Measurements from ENCODE around the gene METTL14. TPM values are rescaled to one million over a fixed set of nuclear protein-coding genes. Genes with fewer than 3 reads are reported as not detected.

The METTL14 gene
- polyA plus RNA-seq, 1 donor (not counting 4 experiments of a cell fraction or from before 2014, with no cell fraction given), result 25.8 TPM

DNA sequence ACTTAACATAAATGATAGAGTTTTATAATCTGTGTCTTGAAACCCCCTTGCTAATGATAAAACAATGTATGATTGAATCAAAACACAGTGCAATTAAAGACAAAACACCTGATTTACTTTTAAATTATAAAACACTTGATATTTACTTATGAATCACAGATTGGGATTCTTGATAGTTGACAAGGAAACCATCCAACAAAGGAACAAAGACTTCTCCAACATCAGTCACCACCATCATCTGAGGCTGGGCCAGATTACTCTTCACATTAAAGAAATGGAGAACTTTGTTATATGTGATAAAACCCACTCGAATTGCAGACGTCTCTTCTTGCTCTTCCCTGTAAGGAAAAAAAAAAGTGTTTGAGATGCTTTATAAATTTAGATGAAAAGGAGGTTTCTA lies 67.4 kb downstream of the METTL14 start:
- TF ChIP-seq, protein P1, sequence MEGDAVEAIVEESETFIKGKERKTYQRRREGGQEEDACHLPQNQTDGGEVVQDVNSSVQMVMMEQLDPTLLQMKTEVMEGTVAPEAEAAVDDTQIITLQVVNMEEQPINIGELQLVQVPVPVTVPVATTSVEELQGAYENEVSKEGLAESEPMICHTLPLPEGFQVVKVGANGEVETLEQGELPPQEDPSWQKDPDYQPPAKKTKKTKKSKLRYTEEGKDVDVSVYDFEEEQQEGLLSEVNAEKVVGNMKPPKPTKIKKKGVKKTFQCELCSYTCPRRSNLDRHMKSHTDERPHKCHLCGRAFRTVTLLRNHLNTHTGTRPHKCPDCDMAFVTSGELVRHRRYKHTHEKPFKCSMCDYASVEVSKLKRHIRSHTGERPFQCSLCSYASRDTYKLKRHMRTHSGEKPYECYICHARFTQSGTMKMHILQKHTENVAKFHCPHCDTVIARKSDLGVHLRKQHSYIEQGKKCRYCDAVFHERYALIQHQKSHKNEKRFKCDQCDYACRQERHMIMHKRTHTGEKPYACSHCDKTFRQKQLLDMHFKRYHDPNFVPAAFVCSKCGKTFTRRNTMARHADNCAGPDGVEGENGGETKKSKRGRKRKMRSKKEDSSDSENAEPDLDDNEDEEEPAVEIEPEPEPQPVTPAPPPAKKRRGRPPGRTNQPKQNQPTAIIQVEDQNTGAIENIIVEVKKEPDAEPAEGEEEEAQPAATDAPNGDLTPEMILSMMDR (optimal IDR thresholded peaks at IDR 0.05 in 1 of 3, IDR thresholded peaks at IDR 0.05 in 1 of 3, conservative IDR thresholded peaks at IDR 0.05 in 1 of 3; ENCODE audit: extremely low read depth in 1 of 3, insufficient read depth in 2 of 3, low read length in 3 of 3), result no peak
- TF ChIP-seq EZH2 (IDR thresholded peaks at IDR 0.05; ENCODE audit: low read length), result no peak
- H3K9me1 ChIP-seq (ENCODE audit: control insufficient read depth, extremely low read depth, insufficient read depth, low read length), result no peaks in the 10 kb centered on the region
- no peak overlapping the region for H3K4me3 ChIP-seq (ENCODE audit: control insufficient read depth in 2 of 3, extremely low read depth in 1 of 3, insufficient read depth in 2 of 3, low read depth in 1 of 3, low read length in 3 of 3)
- no peaks in the 10 kb centered on the region for H3K79me2 ChIP-seq (ENCODE audit: control insufficient read depth, insufficient read depth, low read length)
- H3K27ac ChIP-seq (ENCODE audit: control insufficient read depth, insufficient read depth, low read length), result no peak overlapping the region
- no peak for FAIRE-seq
- dilution Hi-C loops (cut with MboI; ENCODE audit: extremely low pct_ligation_motif_present, low sequenced_read_pairs), result no loop called here
- no peaks in the 10 kb centered on the region for H3K9me3 ChIP-seq (ENCODE audit: control insufficient read depth, low read depth, low read length)
- no peak overlapping the region for H3K9ac ChIP-seq (ENCODE audit: control insufficient read depth, extremely low read depth, insufficient read depth, low read length)
- no peak overlapping the region for H3K4me2 ChIP-seq (ENCODE audit: control insufficient read depth, extremely low read depth, insufficient read depth, low read depth, low read length)
- H3K27me3 ChIP-seq (ENCODE audit: control insufficient read depth, extremely low read depth, insufficient read depth, low read length), result no peaks in the 10 kb centered on the region
- peaks cover 5 to 21% of the 10 kb centered on the region in 2 experiments for H3K36me3 ChIP-seq (ENCODE audit: control insufficient read depth in 2 of 2, extremely low read depth in 1 of 2, insufficient read depth in 2 of 2, low read length in 2 of 2)
- no peaks in the 10 kb centered on the region for H4K20me1 ChIP-seq (ENCODE audit: control insufficient read depth, extremely low read depth, insufficient read depth, low read length)
- H3K4me1 ChIP-seq (ENCODE audit: control insufficient read depth, extremely low read depth, insufficient read depth, low read length), result no peaks in the 10 kb centered on the region
- no peak overlapping the region for H2AFZ ChIP-seq (ENCODE audit: control insufficient read depth, low read length)
- DNase-seq (ENCODE audit: low read depth, low spot score), result no peak

DNA sequence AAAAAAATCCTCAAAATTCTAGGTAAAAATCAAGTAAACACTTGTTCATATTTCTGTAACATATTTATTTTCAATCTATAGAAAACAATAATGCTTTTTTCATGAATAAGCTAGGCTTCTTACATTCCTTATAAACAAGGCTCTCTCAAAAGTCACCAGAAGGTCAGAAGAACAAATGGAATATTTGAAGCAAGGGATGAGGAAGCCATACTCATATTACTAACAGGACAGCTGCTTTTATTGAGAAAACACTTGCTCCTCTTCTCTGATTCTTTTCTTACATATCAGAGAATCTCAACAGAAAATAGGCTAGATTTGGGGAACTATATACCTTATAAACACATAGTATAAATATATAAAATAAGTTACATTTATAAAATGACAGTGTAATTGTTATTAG lies 67.9 kb downstream of the METTL14 start:
- DNase-seq (ENCODE audit: low read depth, low spot score), result no peak
- H2AFZ ChIP-seq (ENCODE audit: control insufficient read depth, low read length), result no peak overlapping the region
- peaks cover 5 to 21% of the 10 kb centered on the region in 2 experiments for H3K36me3 ChIP-seq (ENCODE audit: control insufficient read depth in 2 of 2, extremely low read depth in 1 of 2, insufficient read depth in 2 of 2, low read length in 2 of 2)
- H3K79me2 ChIP-seq (ENCODE audit: control insufficient read depth, insufficient read depth, low read length), result no peaks in the 10 kb centered on the region
- H4K20me1 ChIP-seq (ENCODE audit: control insufficient read depth, extremely low read depth, insufficient read depth, low read length), result no peaks in the 10 kb centered on the region
- no peak overlapping the region for H3K27ac ChIP-seq (ENCODE audit: control insufficient read depth, insufficient read depth, low read length)
- FAIRE-seq, result no peak
- no peak overlapping the region for H3K9ac ChIP-seq (ENCODE audit: control insufficient read depth, extremely low read depth, insufficient read depth, low read length)
- no peak overlapping the region for H3K4me3 ChIP-seq (ENCODE audit: control insufficient read depth in 2 of 3, extremely low read depth in 1 of 3, insufficient read depth in 2 of 3, low read depth in 1 of 3, low read length in 3 of 3)
- no peaks in the 10 kb centered on the region for H3K4me1 ChIP-seq (ENCODE audit: control insufficient read depth, extremely low read depth, insufficient read depth, low read length)
- H3K9me1 ChIP-seq (ENCODE audit: control insufficient read depth, extremely low read depth, insufficient read depth, low read length), result no peaks in the 10 kb centered on the region
- no peak overlapping the region for H3K4me2 ChIP-seq (ENCODE audit: control insufficient read depth, extremely low read depth, insufficient read depth, low read depth, low read length)
- H3K27me3 ChIP-seq (ENCODE audit: control insufficient read depth, extremely low read depth, insufficient read depth, low read length), result no peaks in the 10 kb centered on the region
- no peaks in the 10 kb centered on the region for H3K9me3 ChIP-seq (ENCODE audit: control insufficient read depth, low read depth, low read length)
- dilution Hi-C loops (cut with MboI; ENCODE audit: extremely low pct_ligation_motif_present, low sequenced_read_pairs), result no loop called here
- TF ChIP-seq, protein P1 (optimal IDR thresholded peaks at IDR 0.05 in 1 of 3, IDR thresholded peaks at IDR 0.05 in 1 of 3, conservative IDR thresholded peaks at IDR 0.05 in 1 of 3; ENCODE audit: extremely low read depth in 1 of 3, insufficient read depth in 2 of 3, low read length in 3 of 3), result no peak
- no peak for TF ChIP-seq EZH2 (IDR thresholded peaks at IDR 0.05; ENCODE audit: low read length)
